GM12891 (cell line): ENCODE data around the gene PXDN.

Experiments
- POLR2A ChIP-seq: IDR thresholded peaks from 2 replicates; pipeline ENCODE4 v1.6.1; 2011; ENCODE audit warnings: low read depth, low read length, control low read depth
- POLR2AphosphoS5 ChIP-seq: IDR thresholded peaks from 2 replicates; pipeline ENCODE4 v1.6.1; 2011; ENCODE audit warnings: low read depth, low read length, control low read depth
- TAF1 ChIP-seq: IDR thresholded peaks from 2 replicates; pipeline ENCODE4 v1.6.1; 2011; ENCODE audit warnings: low read depth, low read length, control low read depth

DNA sequence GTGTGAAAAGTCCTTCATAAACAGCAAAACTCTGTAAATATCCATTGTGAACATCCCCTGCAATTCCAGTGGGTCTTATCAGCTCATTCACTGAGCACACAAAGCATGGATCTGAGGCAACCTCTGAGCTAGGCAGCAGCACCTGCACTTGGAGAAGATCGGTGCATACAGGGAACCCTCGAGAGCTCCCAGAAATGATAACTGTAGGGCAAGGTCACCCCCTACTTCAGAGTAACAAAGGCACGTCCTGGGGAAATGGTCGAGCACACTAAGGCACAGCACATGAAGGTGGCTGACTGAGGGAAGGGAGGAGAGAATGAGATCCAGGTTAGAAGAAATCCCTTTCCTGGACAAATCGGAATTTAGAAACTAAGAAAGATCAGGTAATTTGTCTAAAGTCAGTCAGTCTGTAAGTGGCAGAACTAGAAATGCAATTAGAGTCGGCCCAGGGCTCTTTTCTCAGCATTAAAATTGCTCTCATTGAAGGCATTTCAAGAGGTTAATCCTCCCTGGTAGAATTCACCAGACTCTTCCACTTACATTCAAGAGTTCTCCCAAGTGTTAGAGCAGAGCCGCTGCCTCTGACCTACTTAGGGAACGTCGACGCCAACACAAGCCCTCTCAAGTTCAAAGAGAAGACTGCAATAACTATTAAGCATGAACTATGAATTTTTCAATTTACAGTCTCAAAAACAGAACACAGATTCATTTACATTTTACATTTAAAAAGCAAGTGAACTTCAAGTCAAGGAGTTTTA, 45.9 kb downstream of the PXDN start:
- TF ChIP-seq POLR2A (no peak), POLR2AphosphoS5 (no peak), TAF1 (no peak)
